ENCODE measurements around the gene LRRC61. TPM values are rescaled to one million over a fixed set of nuclear protein-coding genes. Genes with fewer than 3 reads are reported as not detected.

The LRRC61 gene
- total and polyA plus RNA-seq, 2 of the 13 experiments (the other 11 are each of a cell fraction or from before 2014, with no cell fraction given), result 33.0 to 34.8 TPM

- intact Hi-C loops (cut with micrococcal nuclease; ENCODE audit: unreplicated experiment), result no loop called here
- WGBS (ENCODE audit: low lambda C conversion rate), result 98% methylated on average over 12 of the region's 30 CpGs
- no peak for DNase-seq (ENCODE audit: low spot score)
- H3K36me3 ChIP-seq (replicated peaks in 1 of 2; ENCODE audit: control insufficient read depth in 1 of 2, insufficient read depth in 2 of 2, low read length in 2 of 2), result peaks cover 5 to 27% of the 10 kb centered on the region in 2 experiments; a peak in 4 of 5 replicates
- BruUV-seq (replicated peaks), result no TSS peak
- H3K4me3 ChIP-seq (replicated peaks in 1 of 3; ENCODE audit: insufficient read depth in 1 of 3, low read depth in 2 of 3, low read length in 3 of 3), result no peak overlapping the region
- H3K9ac ChIP-seq (ENCODE audit: insufficient read depth, low read depth, low read length), result no peak overlapping the region
- H3K79me2 ChIP-seq (ENCODE audit: insufficient read depth, low read length), result peaks cover 38% of the 10 kb centered on the region
- H3K27me3 ChIP-seq (ENCODE audit: control insufficient read depth in 1 of 2, insufficient read depth in 2 of 2, low read length in 2 of 2), result no peaks in the 10 kb centered on the region
- ChIA-PET CTCF (ENCODE audit: low intra/inter-chr PET ratio, low total read pairs) (no interaction called here), POLR2A (interaction anchor here (4.5 to 6.8 kb wide), 3 partner anchors 13 to 33 kb away, joined by 54 to 141 read pairs (median 86); a partner anchor contains a TSS)
- TF ChIP-seq TAF1 (CRISPR knock-in tag; IDR thresholded peaks at IDR 0.05) (no peak), AGO2 (optimal IDR thresholded peaks at IDR 0.05; ENCODE audit: low read depth, low read length) (peak; percentile 14), ZEB1 (IDR thresholded peaks at IDR 0.05; ENCODE audit: insufficient replicate concordance, low read depth) (no peak), HDAC2 (CRISPR knock-in tag; IDR thresholded peaks at IDR 0.05) (no peak)
- in situ Hi-C loops (cut with HindIII; ENCODE audit: extremely low pct_ligation_motif_present, low pct_unique_long_range_greater_than_20kb), result no loop called here
- no peak overlapping the region for H3K4me2 ChIP-seq (ENCODE audit: low read depth, low read length)
- no peak for ATAC-seq
- H3K4me1 ChIP-seq (ENCODE audit: insufficient read depth, low read length), result peaks cover 70% of the 10 kb centered on the region
- peaks cover 8% of the 10 kb centered on the region; the same call in 1 of the 2 replicates for H4K20me1 ChIP-seq (ENCODE audit: insufficient read depth, low read length)
- no peak overlapping the region for H2AFZ ChIP-seq (ENCODE audit: low read length)
- no peaks in the 10 kb centered on the region for H3K9me3 ChIP-seq (ENCODE audit: low read length)
- FAIRE-seq, result no peak
- H3K27ac ChIP-seq (ENCODE audit: extremely low read length, insufficient read depth, low read length), result no peak overlapping the region
Observed at GRCh38 chr7:150371996-150372270, 48.8 kb downstream of the LRRC61 start.

- Histone ChIP-seq H2AFZ (ENCODE audit: low read length) (no peak overlapping the region), H3K27me3 (ENCODE audit: control insufficient read depth in 1 of 2, insufficient read depth in 2 of 2, low read length in 2 of 2) (no peaks in the 10 kb centered on the region), H3K9ac (ENCODE audit: insufficient read depth, low read depth, low read length) (no peak overlapping the region), H3K36me3 (replicated peaks in 1 of 2; ENCODE audit: control insufficient read depth in 1 of 2, insufficient read depth in 2 of 2, low read length in 2 of 2) (peaks cover 5 to 27% of the 10 kb centered on the region in 2 experiments; a peak in 4 of 5 replicates), H3K4me2 (ENCODE audit: low read depth, low read length) (no peak overlapping the region), H4K20me1 (ENCODE audit: insufficient read depth, low read length) (peaks cover 8% of the 10 kb centered on the region; the same call in 1 of the 2 replicates), H3K4me1 (ENCODE audit: insufficient read depth, low read length) (peaks cover 70% of the 10 kb centered on the region), H3K79me2 (ENCODE audit: insufficient read depth, low read length) (peaks cover 38% of the 10 kb centered on the region), H3K27ac (ENCODE audit: extremely low read length, insufficient read depth, low read length) (no peak overlapping the region), H3K9me3 (ENCODE audit: low read length) (no peaks in the 10 kb centered on the region), H3K4me3 (replicated peaks in 1 of 3; ENCODE audit: insufficient read depth in 1 of 3, low read depth in 2 of 3, low read length in 3 of 3) (no peak overlapping the region)
- BruUV-seq (replicated peaks), result no TSS peak
- ATAC-seq, result no peak
- no peak for FAIRE-seq
- 97% methylated on average over 58 of the region's 79 CpGs for WGBS (ENCODE audit: low lambda C conversion rate)
- POLR2A ChIA-PET, result interaction anchor here (1.6 to 6.8 kb wide), 4 partner anchors 12 to 32 kb away, joined by 3 to 141 read pairs (median 70); a partner anchor contains a TSS
- in situ Hi-C loops (cut with HindIII; ENCODE audit: extremely low pct_ligation_motif_present, low pct_unique_long_range_greater_than_20kb), result no loop called here
- intact Hi-C loops (cut with micrococcal nuclease; ENCODE audit: unreplicated experiment), result no loop called here
- CTCF ChIA-PET (ENCODE audit: low intra/inter-chr PET ratio, low total read pairs), result no interaction called here
- DNase-seq (ENCODE audit: low spot score), result no peak
- no peak for TF ChIP-seq MXD1 (CRISPR knock-in tag; IDR thresholded peaks at IDR 0.05)
- no peak for TF ChIP-seq THYN1 (CRISPR knock-in tag; IDR thresholded peaks at IDR 0.05; ENCODE audit: borderline replicate concordance, low read depth)
- no peak for TF ChIP-seq DRAP1 (CRISPR knock-in tag; IDR thresholded peaks at IDR 0.05)
- TF ChIP-seq CCDC6 (CRISPR knock-in tag; IDR thresholded peaks at IDR 0.05), result no peak
- TF ChIP-seq MEIS1 (CRISPR knock-in tag; IDR thresholded peaks at IDR 0.05; ENCODE audit: borderline replicate concordance), result no peak
- TF ChIP-seq GATAD1 (CRISPR knock-in tag; IDR thresholded peaks at IDR 0.05), result no peak
- TF ChIP-seq IRF9 (CRISPR knock-in tag; IDR thresholded peaks at IDR 0.05; ENCODE audit: borderline replicate concordance), result no peak
- no peak for TF ChIP-seq KAT8 (CRISPR knock-in tag; IDR thresholded peaks at IDR 0.05)
- TF ChIP-seq CENPT (CRISPR knock-in tag; IDR thresholded peaks at IDR 0.05; ENCODE audit: low read depth), result 0 out of 2 replicates have a peak, but pooled peaks have one; percentile 26
Observed at GRCh38 chr7:150372271-150373048, 49.3 kb downstream of the LRRC61 start.

Measured in HepG2 (cell line).